ENCODE data around the gene RNF157.

Gene RNF157

GRCh38 chr17:76140661-76141211 lies 99.6 kb downstream of the RNF157 start:
- DNase-seq (ENCODE audit: low spot score), result no peak

GRCh38 chr17:76139801-76140660 lies 100.3 kb downstream of the RNF157 start:
- no peak for DNase-seq (ENCODE audit: low spot score)

GRCh38 chr17:76138896-76139752 lies 101.2 kb downstream of the RNF157 start:
- no peak for DNase-seq (ENCODE audit: low spot score)

GRCh38 chr17:76138234-76138895 lies 101.9 kb downstream of the RNF157 start:
- peak; percentile 77 for DNase-seq (ENCODE audit: low spot score)

- DNase-seq (ENCODE audit: low spot score), result no peak
Observed at GRCh38 chr17:76137351-76138233, 102.7 kb downstream of the RNF157 start.

GRCh38 chr17:76137001-76137350 lies 103.3 kb downstream of the RNF157 start:
- no peak for DNase-seq (ENCODE audit: low spot score)

GRCh38 chr17:76136276-76137000 lies 103.9 kb downstream of the RNF157 start:
- DNase-seq (ENCODE audit: low spot score), result no peak

- no peak for DNase-seq (ENCODE audit: low spot score)
Observed at GRCh38 chr17:76135810-76136188, 104.5 kb downstream of the RNF157 start.

- no peak for DNase-seq (ENCODE audit: low spot score)
Observed at GRCh38 chr17:76134911-76135809, 105.1 kb downstream of the RNF157 start.

GRCh38 chr17:76132574-76133338 lies 107.5 kb downstream of the RNF157 start:
- peak; percentile 65 for DNase-seq (ENCODE audit: low spot score)

- DNase-seq (ENCODE audit: low spot score), result no peak
Observed at GRCh38 chr17:76131692-76132573, 108.4 kb downstream of the RNF157 start.

GRCh38 chr17:76131051-76131691 lies 109.1 kb downstream of the RNF157 start:
- no peak for DNase-seq (ENCODE audit: low spot score)

GRCh38 chr17:76130473-76130872 lies 109.8 kb downstream of the RNF157 start:
- no peak for DNase-seq (ENCODE audit: low spot score)

GRCh38 chr17:76125922-76126321 lies 114.4 kb downstream of the RNF157 start:
- DNase-seq (ENCODE audit: low spot score), result no peak

GRCh38 chr17:76125391-76125675 lies 115.0 kb downstream of the RNF157 start:
- DNase-seq (ENCODE audit: low spot score), result no peak

- no peak for DNase-seq (ENCODE audit: low spot score)
Observed at GRCh38 chr17:76124582-76125390, 115.5 kb downstream of the RNF157 start.

All from kidney tubule cell (primary cell).